ENCODE data around the gene SIPA1. TPM values are rescaled to one million over a fixed set of nuclear protein-coding genes. Genes with fewer than 3 reads are reported as not detected.

SIPA1 gene
- total and polyA plus RNA-seq, 9 of the 15 experiments (the other 6 are each of a cell fraction or from before 2014, with no cell fraction given) = 0.25 to 85.8 (median 16.8) TPM

- TF ChIP-seq FOXJ2 (tag; IDR thresholded peaks at IDR 0.05) = no peak
- no peak for TF ChIP-seq ZNF77 (CRISPR knock-in tag; IDR thresholded peaks at IDR 0.05)
- TF ChIP-seq ZNF133 (CRISPR knock-in tag; IDR thresholded peaks at IDR 0.05) = no peak
- TF ChIP-seq, protein P1, sequence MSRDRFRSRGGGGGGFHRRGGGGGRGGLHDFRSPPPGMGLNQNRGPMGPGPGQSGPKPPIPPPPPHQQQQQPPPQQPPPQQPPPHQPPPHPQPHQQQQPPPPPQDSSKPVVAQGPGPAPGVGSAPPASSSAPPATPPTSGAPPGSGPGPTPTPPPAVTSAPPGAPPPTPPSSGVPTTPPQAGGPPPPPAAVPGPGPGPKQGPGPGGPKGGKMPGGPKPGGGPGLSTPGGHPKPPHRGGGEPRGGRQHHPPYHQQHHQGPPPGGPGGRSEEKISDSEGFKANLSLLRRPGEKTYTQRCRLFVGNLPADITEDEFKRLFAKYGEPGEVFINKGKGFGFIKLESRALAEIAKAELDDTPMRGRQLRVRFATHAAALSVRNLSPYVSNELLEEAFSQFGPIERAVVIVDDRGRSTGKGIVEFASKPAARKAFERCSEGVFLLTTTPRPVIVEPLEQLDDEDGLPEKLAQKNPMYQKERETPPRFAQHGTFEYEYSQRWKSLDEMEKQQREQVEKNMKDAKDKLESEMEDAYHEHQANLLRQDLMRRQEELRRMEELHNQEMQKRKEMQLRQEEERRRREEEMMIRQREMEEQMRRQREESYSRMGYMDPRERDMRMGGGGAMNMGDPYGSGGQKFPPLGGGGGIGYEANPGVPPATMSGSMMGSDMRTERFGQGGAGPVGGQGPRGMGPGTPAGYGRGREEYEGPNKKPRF (IDR thresholded peaks at IDR 0.05; ENCODE audit: low read depth, low read length) = no peak
- TF ChIP-seq TEAD4 (IDR thresholded peaks at IDR 0.05; ENCODE audit: low read length) = no peak
- TF ChIP-seq TEAD4 (CRISPR knock-in tag; IDR thresholded peaks at IDR 0.05; ENCODE audit: borderline replicate concordance) = no peak
- TF ChIP-seq NR2C1 (IDR thresholded peaks at IDR 0.05) = no peak
- TF ChIP-seq NR2C1 (tag; IDR thresholded peaks at IDR 0.05) = no peak
- TF ChIP-seq FOXK1 (CRISPR knock-in tag; IDR thresholded peaks at IDR 0.05; ENCODE audit: borderline replicate concordance) = no peak
- TF ChIP-seq ELK3 (CRISPR knock-in tag; IDR thresholded peaks at IDR 0.05) = no peak
- no peak for TF ChIP-seq E2F3 (CRISPR knock-in tag; IDR thresholded peaks at IDR 0.05)
- TF ChIP-seq, protein P2, sequence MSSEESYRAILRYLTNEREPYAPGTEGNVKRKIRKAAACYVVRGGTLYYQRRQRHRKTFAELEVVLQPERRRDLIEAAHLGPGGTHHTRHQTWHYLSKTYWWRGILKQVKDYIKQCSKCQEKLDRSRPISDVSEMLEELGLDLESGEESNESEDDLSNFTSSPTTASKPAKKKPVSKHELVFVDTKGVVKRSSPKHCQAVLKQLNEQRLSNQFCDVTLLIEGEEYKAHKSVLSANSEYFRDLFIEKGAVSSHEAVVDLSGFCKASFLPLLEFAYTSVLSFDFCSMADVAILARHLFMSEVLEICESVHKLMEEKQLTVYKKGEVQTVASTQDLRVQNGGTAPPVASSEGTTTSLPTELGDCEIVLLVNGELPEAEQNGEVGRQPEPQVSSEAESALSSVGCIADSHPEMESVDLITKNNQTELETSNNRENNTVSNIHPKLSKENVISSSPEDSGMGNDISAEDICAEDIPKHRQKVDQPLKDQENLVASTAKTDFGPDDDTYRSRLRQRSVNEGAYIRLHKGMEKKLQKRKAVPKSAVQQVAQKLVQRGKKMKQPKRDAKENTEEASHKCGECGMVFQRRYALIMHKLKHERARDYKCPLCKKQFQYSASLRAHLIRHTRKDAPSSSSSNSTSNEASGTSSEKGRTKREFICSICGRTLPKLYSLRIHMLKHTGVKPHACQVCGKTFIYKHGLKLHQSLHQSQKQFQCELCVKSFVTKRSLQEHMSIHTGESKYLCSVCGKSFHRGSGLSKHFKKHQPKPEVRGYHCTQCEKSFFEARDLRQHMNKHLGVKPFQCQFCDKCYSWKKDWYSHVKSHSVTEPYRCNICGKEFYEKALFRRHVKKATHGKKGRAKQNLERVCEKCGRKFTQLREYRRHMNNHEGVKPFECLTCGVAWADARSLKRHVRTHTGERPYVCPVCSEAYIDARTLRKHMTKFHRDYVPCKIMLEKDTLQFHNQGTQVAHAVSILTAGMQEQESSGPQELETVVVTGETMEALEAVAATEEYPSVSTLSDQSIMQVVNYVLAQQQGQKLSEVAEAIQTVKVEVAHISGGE (CRISPR knock-in tag; IDR thresholded peaks at IDR 0.05) = no peak
- TF ChIP-seq, protein P3, sequence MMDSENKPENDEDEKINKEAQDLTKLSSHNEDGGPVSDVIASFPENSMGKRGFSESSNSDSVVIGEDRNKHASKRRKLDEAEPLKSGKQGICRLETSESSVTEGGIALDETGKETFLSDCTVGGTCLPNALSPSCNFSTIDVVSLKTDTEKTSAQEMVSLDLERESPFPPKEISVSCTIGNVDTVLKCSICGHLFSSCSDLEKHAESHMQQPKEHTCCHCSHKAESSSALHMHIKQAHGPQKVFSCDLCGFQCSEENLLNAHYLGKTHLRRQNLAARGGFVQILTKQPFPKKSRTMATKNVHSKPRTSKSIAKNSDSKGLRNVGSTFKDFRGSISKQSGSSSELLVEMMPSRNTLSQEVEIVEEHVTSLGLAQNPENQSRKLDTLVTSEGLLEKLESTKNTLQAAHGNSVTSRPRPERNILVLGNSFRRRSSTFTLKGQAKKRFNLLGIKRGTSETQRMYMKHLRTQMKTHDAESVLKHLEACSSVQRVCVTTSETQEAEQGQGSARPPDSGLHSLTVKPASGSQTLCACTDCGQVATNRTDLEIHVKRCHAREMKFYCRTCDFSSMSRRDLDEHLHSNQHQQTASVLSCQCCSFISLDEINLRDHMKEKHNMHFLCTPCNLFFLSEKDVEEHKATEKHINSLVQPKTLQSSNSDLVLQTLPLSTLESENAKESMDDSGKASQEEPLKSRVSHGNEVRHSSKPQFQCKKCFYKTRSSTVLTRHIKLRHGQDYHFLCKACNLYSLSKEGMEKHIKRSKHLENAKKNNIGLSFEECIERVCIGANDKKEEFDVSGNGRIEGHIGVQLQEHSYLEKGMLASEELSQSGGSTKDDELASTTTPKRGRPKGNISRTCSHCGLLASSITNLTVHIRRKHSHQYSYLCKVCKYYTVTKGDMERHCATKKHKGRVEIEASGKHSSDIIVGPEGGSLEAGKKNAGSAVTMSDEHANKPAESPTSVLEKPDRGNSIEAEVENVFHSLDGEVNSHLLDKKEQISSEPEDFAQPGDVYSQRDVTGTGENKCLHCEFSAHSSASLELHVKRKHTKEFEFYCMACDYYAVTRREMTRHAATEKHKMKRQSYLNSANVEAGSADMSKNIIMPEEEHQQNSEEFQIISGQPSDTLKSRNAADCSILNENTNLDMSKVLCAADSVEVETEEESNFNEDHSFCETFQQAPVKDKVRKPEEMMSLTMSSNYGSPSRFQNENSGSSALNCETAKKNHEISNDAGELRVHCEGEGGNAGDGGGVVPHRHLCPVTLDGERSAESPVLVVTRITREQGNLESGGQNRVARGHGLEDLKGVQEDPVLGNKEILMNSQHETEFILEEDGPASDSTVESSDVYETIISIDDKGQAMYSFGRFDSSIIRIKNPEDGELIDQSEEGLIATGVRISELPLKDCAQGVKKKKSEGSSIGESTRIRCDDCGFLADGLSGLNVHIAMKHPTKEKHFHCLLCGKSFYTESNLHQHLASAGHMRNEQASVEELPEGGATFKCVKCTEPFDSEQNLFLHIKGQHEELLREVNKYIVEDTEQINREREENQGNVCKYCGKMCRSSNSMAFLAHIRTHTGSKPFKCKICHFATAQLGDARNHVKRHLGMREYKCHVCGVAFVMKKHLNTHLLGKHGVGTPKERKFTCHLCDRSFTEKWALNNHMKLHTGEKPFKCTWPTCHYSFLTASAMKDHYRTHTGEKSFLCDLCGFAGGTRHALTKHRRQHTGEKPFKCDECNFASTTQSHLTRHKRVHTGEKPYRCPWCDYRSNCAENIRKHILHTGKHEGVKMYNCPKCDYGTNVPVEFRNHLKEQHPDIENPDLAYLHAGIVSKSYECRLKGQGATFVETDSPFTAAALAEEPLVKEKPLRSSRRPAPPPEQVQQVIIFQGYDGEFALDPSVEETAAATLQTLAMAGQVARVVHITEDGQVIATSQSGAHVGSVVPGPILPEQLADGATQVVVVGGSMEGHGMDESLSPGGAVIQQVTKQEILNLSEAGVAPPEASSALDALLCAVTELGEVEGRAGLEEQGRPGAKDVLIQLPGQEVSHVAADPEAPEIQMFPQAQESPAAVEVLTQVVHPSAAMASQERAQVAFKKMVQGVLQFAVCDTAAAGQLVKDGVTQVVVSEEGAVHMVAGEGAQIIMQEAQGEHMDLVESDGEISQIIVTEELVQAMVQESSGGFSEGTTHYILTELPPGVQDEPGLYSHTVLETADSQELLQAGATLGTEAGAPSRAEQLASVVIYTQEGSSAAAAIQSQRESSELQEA (IDR thresholded peaks at IDR 0.05; ENCODE audit: low read depth) = no peak
Observed at GRCh38 chr11:65662247-65662798, 24.4 kb downstream of the SIPA1 start (continued).
